ENCODE data around the gene HOMER1.
"Not testable (repeated sequence)": the region's sequence is repeated elsewhere in the genome, so short reads cannot be mapped to it uniquely, and the experiment has no call there.

Gene HOMER1

GRCh38 chr5:79417495-79417894, 96.4 kb downstream of the HOMER1 start:
- DNase-seq (ENCODE audit: low read depth): no peak

GRCh38 chr5:79416499-79416898, 97.4 kb downstream of the HOMER1 start:
- DNase-seq (ENCODE audit: low read depth): no peak

- DNase-seq (ENCODE audit: low read depth): no peak
Measured at GRCh38 chr5:79413112-79413511, 100.8 kb downstream of the HOMER1 start.

GRCh38 chr5:79408028-79408427, 105.9 kb downstream of the HOMER1 start:
- no peak for DNase-seq (ENCODE audit: low read depth)

GRCh38 chr5:79407591-79407990, 106.3 kb downstream of the HOMER1 start:
- DNase-seq (ENCODE audit: low read depth): no peak

- DNase-seq (ENCODE audit: low read depth): no peak
Measured at GRCh38 chr5:79401216-79401615, 112.7 kb downstream of the HOMER1 start.

GRCh38 chr5:79399046-79399445, 114.9 kb downstream of the HOMER1 start:
- no peak for DNase-seq (ENCODE audit: low read depth)

GRCh38 chr5:79397080-79397479, 116.9 kb downstream of the HOMER1 start:
- DNase-seq (ENCODE audit: low read depth): no peak

GRCh38 chr5:79396265-79396664, 117.7 kb downstream of the HOMER1 start:
- no peak for DNase-seq (ENCODE audit: low read depth)

GRCh38 chr5:79395296-79395695, 118.6 kb downstream of the HOMER1 start:
- no peak for DNase-seq (ENCODE audit: low read depth)

GRCh38 chr5:79392776-79393175, 121.2 kb downstream of the HOMER1 start:
- DNase-seq (ENCODE audit: low read depth): no peak

GRCh38 chr5:79386679-79387078, 127.3 kb downstream of the HOMER1 start:
- DNase-seq (ENCODE audit: low read depth): no peak

- not testable (repeated sequence) for DNase-seq (ENCODE audit: low read depth)
Measured at GRCh38 chr5:79385126-79385525, 128.8 kb downstream of the HOMER1 start.

- DNase-seq (ENCODE audit: low read depth): no peak
Measured at GRCh38 chr5:79378510-79379186, 135.3 kb downstream of the HOMER1 start.

- no peak for DNase-seq (ENCODE audit: low read depth)
Measured at GRCh38 chr5:79357398-79357797, 156.5 kb downstream of the HOMER1 start.

GRCh38 chr5:79349881-79350280, 164.1 kb downstream of the HOMER1 start:
- no peak for DNase-seq (ENCODE audit: low read depth)

- DNase-seq (ENCODE audit: low read depth): no peak
Measured at GRCh38 chr5:79349047-79349446, 164.9 kb downstream of the HOMER1 start.

- no peak for DNase-seq (ENCODE audit: low read depth)
Measured at GRCh38 chr5:79346420-79346824, 167.5 kb downstream of the HOMER1 start.

- DNase-seq (ENCODE audit: low read depth): no peak
Measured at GRCh38 chr5:79333852-79334557, 179.9 kb downstream of the HOMER1 start.

GRCh38 chr5:79330071-79330470, 183.9 kb downstream of the HOMER1 start:
- no peak for DNase-seq (ENCODE audit: low read depth)

- no peak for DNase-seq (ENCODE audit: low read depth)
Measured at GRCh38 chr5:79329453-79329852, 184.5 kb downstream of the HOMER1 start.
